ES-I3 (cell line): ENCODE data around the gene KREMEN1.

Experiments used
- H3K36me3 ChIP-seq: 2 replicates; pipeline ENCODE4 v1.6.1; 2013; ENCODE audit warnings: mild to moderate bottlenecking, low read length, control low read depth, moderate library complexity; ENCODE audit not compliant: insufficient read depth
- H3K4me1 ChIP-seq: 2 replicates; pipeline ENCODE4 v1.6.1; 2013; ENCODE audit warnings: mild to moderate bottlenecking, control low read depth, low read length; ENCODE audit not compliant: insufficient read depth
- H3K9ac ChIP-seq: 2 replicates; pipeline ENCODE4 v1.6.1; 2013; ENCODE audit warnings: low read depth, mild to moderate bottlenecking, low read length, moderate library complexity
- H3K9me3 ChIP-seq: 2 replicates; pipeline ENCODE4 v1.6.1; 2013; ENCODE audit warnings: mild to moderate bottlenecking, low read length, moderate library complexity; ENCODE audit not compliant: control insufficient read depth, insufficient read depth

The KREMEN1 gene

GRCh38 chr22:29194184-29194583 lies 121.3 kb downstream of the KREMEN1 start:
- Histone ChIP-seq H3K9me3 (no peaks in the 10 kb centered on the region; the same call in 1 of the 2 replicates), H3K9ac (no peak overlapping the region), H3K36me3 (no peaks in the 10 kb centered on the region), H3K4me1 (no peaks in the 10 kb centered on the region; the same call in 1 of the 2 replicates)

- no peaks in the 10 kb centered on the region; the same call in 1 of the 2 replicates for H3K9me3 ChIP-seq
- H3K9ac ChIP-seq, result no peak overlapping the region
- H3K36me3 ChIP-seq, result no peaks in the 10 kb centered on the region
- H3K4me1 ChIP-seq, result no peaks in the 10 kb centered on the region; the same call in 1 of the 2 replicates
These were observed 122.5 kb downstream of the KREMEN1 start for GRCh38 chr22:29195118-29195963.

- Histone ChIP-seq H3K4me1 (no peaks in the 10 kb centered on the region; the same call in 1 of the 2 replicates), H3K36me3 (no peaks in the 10 kb centered on the region), H3K9me3 (no peaks in the 10 kb centered on the region; the same call in 1 of the 2 replicates), H3K9ac (no peak overlapping the region)
These were observed 123.3 kb downstream of the KREMEN1 start for GRCh38 chr22:29195964-29196666.

- no peaks in the 10 kb centered on the region; the same call in 1 of the 2 replicates for H3K9me3 ChIP-seq
- no peaks in the 10 kb centered on the region for H3K36me3 ChIP-seq
- H3K9ac ChIP-seq, result no peak overlapping the region
- H3K4me1 ChIP-seq, result no peaks in the 10 kb centered on the region; the same call in 1 of the 2 replicates
These were observed 124.3 kb downstream of the KREMEN1 start for GRCh38 chr22:29197096-29197495.

- Histone ChIP-seq H3K36me3 (no peaks in the 10 kb centered on the region), H3K4me1 (no peaks in the 10 kb centered on the region; the same call in 1 of the 2 replicates), H3K9ac (no peak overlapping the region), H3K9me3 (no peaks in the 10 kb centered on the region; the same call in 1 of the 2 replicates)
These were observed 125.4 kb downstream of the KREMEN1 start for GRCh38 chr22:29198240-29198639.

GRCh38 chr22:29199702-29200400 lies 127.0 kb downstream of the KREMEN1 start:
- Histone ChIP-seq H3K9me3 (no peaks in the 10 kb centered on the region), H3K4me1 (peaks cover 7% of the 10 kb centered on the region; the same call in 1 of the 2 replicates), H3K36me3 (no peaks in the 10 kb centered on the region), H3K9ac (no peak overlapping the region)

- Histone ChIP-seq H3K4me1 (peaks cover 7% of the 10 kb centered on the region; the same call in 1 of the 2 replicates), H3K9me3 (no peaks in the 10 kb centered on the region), H3K9ac (no peak overlapping the region), H3K36me3 (no peaks in the 10 kb centered on the region)
These were observed 128.1 kb downstream of the KREMEN1 start for GRCh38 chr22:29200901-29201300.

- H3K36me3 ChIP-seq, result no peaks in the 10 kb centered on the region
- H3K9me3 ChIP-seq, result no peaks in the 10 kb centered on the region
- H3K4me1 ChIP-seq, result peaks cover 11% of the 10 kb centered on the region; the same call in 1 of the 2 replicates
- H3K9ac ChIP-seq, result no peak overlapping the region; the same call in 1 of the 2 replicates
These were observed 128.9 kb downstream of the KREMEN1 start for GRCh38 chr22:29201782-29202181.

- Histone ChIP-seq H3K36me3 (no peaks in the 10 kb centered on the region), H3K9ac (no peak overlapping the region), H3K4me1 (peaks cover 16% of the 10 kb centered on the region; the same call in 1 of the 2 replicates), H3K9me3 (no peaks in the 10 kb centered on the region)
These were observed 129.7 kb downstream of the KREMEN1 start for GRCh38 chr22:29202212-29203192.

GRCh38 chr22:29203488-29204454 lies 130.9 kb downstream of the KREMEN1 start:
- H3K9me3 ChIP-seq, result no peaks in the 10 kb centered on the region
- H3K9ac ChIP-seq, result no peak overlapping the region
- no peaks in the 10 kb centered on the region for H3K36me3 ChIP-seq
- H3K4me1 ChIP-seq, result peaks cover 16% of the 10 kb centered on the region; the same call in 1 of the 2 replicates

- Histone ChIP-seq H3K9ac (no peak overlapping the region), H3K36me3 (no peaks in the 10 kb centered on the region)
These were observed 131.8 kb downstream of the KREMEN1 start for GRCh38 chr22:29204455-29205183.

GRCh38 chr22:29205252-29205593 lies 132.4 kb downstream of the KREMEN1 start:
- no peaks in the 10 kb centered on the region for H3K36me3 ChIP-seq
- H3K9ac ChIP-seq, result peak overlapping the region; percentile 57
- peaks cover 16% of the 10 kb centered on the region; the same call in 1 of the 2 replicates for H3K4me1 ChIP-seq
- no peaks in the 10 kb centered on the region for H3K9me3 ChIP-seq

More at GRCh38 chr22:29204455-29205183, 131.8 kb downstream of the KREMEN1 start:
- peaks cover 16% of the 10 kb centered on the region; the same call in 1 of the 2 replicates for H3K4me1 ChIP-seq
- no peaks in the 10 kb centered on the region for H3K9me3 ChIP-seq
